Hematopoietic multipotent progenitor cell treated with erythropoietin and hydrocortisone succinate and interleukin-3 and kit ligand, for 15 days (in vitro differentiated cells): ENCODE measurements around the gene GRAPL.
"Not testable (repeated sequence)": the region's sequence is repeated elsewhere in the genome, so short reads cannot be mapped to it uniquely, and the experiment has no call there.

Experiments used
- DNase-seq: peaks from one replicate; pipeline ENCODE4 v3.0.0-alpha.2; 2015; ENCODE audit warnings: low spot score

GRAPL gene

GRCh38 chr17:19136605-19137004, 9.2 kb downstream of the GRAPL start:
- DNase-seq = not testable (repeated sequence)

GRCh38 chr17:19137959-19138358, 10.6 kb downstream of the GRAPL start:
- not testable (repeated sequence) for DNase-seq

- DNase-seq = not testable (repeated sequence)
Measured at GRCh38 chr17:19141366-19142155, 14.2 kb downstream of the GRAPL start.

GRCh38 chr17:19142419-19142818, 15.0 kb downstream of the GRAPL start:
- DNase-seq = not testable (repeated sequence)

- not testable (repeated sequence) for DNase-seq
Measured at GRCh38 chr17:19143097-19143777, 15.8 kb downstream of the GRAPL start.

GRCh38 chr17:19144373-19144772, 17.0 kb downstream of the GRAPL start:
- not testable (repeated sequence) for DNase-seq

GRCh38 chr17:19145471-19145870, 18.1 kb downstream of the GRAPL start:
- not testable (repeated sequence) for DNase-seq

GRCh38 chr17:19150678-19151615, 23.6 kb downstream of the GRAPL start:
- not testable (repeated sequence) for DNase-seq

- not testable (repeated sequence) for DNase-seq
Measured at GRCh38 chr17:19157628-19158027, 30.2 kb downstream of the GRAPL start.

GRCh38 chr17:19158478-19158877, 31.1 kb downstream of the GRAPL start:
- DNase-seq = not testable (repeated sequence)

GRCh38 chr17:19158938-19159337, 31.5 kb downstream of the GRAPL start:
- not testable (repeated sequence) for DNase-seq

- DNase-seq = not testable (repeated sequence)
Measured at GRCh38 chr17:19161308-19162107, 34.1 kb downstream of the GRAPL start.

GRCh38 chr17:19162384-19163216, 35.2 kb downstream of the GRAPL start:
- not testable (repeated sequence) for DNase-seq

- DNase-seq = not testable (repeated sequence)
Measured at GRCh38 chr17:19174422-19174821, 47.0 kb downstream of the GRAPL start.

GRCh38 chr17:19175410-19175809, 48.0 kb downstream of the GRAPL start:
- not testable (repeated sequence) for DNase-seq

GRCh38 chr17:19181040-19181875, 53.9 kb downstream of the GRAPL start:
- not testable (repeated sequence) for DNase-seq

GRCh38 chr17:19187883-19188869, 60.8 kb downstream of the GRAPL start:
- not testable (repeated sequence) for DNase-seq
